ENCODE measurements around the gene DNAH10.
"Not testable (repeated sequence)": the region's sequence is repeated elsewhere in the genome, so short reads cannot be mapped to it uniquely, and the experiment has no call there.

Gene DNAH10

GRCh38 chr12:123937707-123938591 is 175.8 kb downstream of the DNAH10 start:
- peak; percentile 17 for DNase-seq

GRCh38 chr12:123938679-123939480 is 176.8 kb downstream of the DNAH10 start:
- DNase-seq: no peak

GRCh38 chr12:123939716-123940626 is 177.9 kb downstream of the DNAH10 start:
- no peak for DNase-seq

GRCh38 chr12:123940627-123940966 is 178.5 kb downstream of the DNAH10 start:
- no peak for DNase-seq

- no peak for DNase-seq
These were observed 178.9 kb downstream of the DNAH10 start for GRCh38 chr12:123941000-123941399.

GRCh38 chr12:123941624-123942237 is 179.6 kb downstream of the DNAH10 start:
- DNase-seq: no peak

- no peak for DNase-seq
These were observed 180.1 kb downstream of the DNAH10 start for GRCh38 chr12:123942238-123942653.

GRCh38 chr12:123942911-123943648 is 181.0 kb downstream of the DNAH10 start:
- no peak for DNase-seq

GRCh38 chr12:123943816-123944215 is 181.7 kb downstream of the DNAH10 start:
- no peak for DNase-seq

- DNase-seq: no peak
These were observed 182.6 kb downstream of the DNAH10 start for GRCh38 chr12:123944696-123945095.

GRCh38 chr12:123945287-123946151 is 183.4 kb downstream of the DNAH10 start:
- no peak for DNase-seq

GRCh38 chr12:123946152-123946515 is 184.0 kb downstream of the DNAH10 start:
- no peak for DNase-seq

GRCh38 chr12:123946516-123947505 is 184.7 kb downstream of the DNAH10 start:
- DNase-seq: not testable (repeated sequence)

GRCh38 chr12:123947531-123947930 is 185.4 kb downstream of the DNAH10 start:
- DNase-seq: not testable (repeated sequence)

GRCh38 chr12:123948401-123948795 is 186.3 kb downstream of the DNAH10 start:
- DNase-seq: no peak

GRCh38 chr12:123948796-123949769 is 187.0 kb downstream of the DNAH10 start:
- no peak for DNase-seq

- no peak for DNase-seq
These were observed 187.7 kb downstream of the DNAH10 start for GRCh38 chr12:123949770-123950165.
